GM18858 (cell line): ENCODE data around the gene TRMT1.

Experiments
- ATAC-seq: cut with Tn5 transposase; IDR thresholded peaks from one replicate; pipeline ENCODE4 v1.9.1; 2021; ENCODE audit not compliant: unreplicated experiment

The TRMT1 gene

DNA sequence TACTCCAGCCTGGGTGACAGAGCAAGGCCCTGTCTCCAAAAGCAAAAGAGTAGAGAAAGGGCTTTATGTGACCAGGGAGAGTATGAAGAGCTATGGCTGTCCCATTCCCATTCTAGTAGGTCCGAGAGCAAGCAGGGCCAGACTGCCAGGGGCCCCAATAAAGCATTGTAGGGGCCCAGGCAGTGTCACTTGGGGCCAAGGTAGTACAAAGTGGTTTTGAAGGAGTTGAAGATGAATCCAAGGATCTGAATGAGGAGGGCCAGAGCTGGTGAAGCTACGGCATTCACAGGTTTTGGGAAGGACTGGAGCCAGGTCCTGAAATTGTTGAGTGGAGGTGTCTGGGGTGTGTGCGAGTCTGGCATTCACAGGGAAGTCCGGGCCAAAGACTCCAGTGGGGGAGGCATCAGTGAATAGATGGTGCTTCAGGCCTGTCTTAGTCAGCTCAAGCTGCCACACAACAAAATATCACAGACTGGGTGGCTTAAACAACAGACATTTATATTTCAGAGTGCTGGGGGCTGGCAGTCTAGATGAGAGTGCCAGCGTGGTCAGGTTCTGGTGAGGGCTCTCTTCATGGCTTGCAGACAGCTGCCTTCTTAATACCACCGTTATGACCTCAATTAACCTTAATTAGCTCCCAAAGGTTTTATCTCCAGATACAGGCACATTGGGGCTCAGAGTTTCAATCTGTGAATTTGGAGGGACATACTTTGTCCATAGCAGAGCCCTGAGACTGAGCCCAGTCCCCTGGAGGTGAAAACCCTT lies 11.5 kb upstream of the TRMT1 start:
- ATAC-seq: no peak

DNA sequence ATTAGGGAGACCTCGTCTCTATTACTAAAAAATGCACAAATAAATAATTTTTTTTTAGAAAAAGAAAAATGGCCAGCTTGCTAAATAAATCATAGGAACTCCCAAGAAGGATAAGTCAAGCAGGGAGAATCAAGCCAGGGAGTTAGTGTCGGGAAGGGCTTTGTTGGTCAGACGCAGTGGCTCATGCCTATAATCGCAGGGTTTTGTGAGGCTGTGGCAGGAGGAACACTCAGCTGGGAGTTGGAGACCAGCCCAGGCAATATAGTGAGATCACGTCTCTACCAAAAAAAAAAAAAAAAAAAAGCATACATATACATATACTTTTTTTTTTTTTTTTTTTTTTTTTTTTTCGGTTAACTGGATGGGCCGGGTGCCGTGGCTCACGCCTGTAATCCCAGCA lies 10.5 kb upstream of the TRMT1 start:
- ATAC-seq: no peak

- ATAC-seq: no peak
Observed at GRCh38 chr19:13122980-13123957, 6.7 kb upstream of the TRMT1 start.

GRCh38 chr19:13122275-13122878 lies 5.8 kb upstream of the TRMT1 start:
- no peak for ATAC-seq

GRCh38 chr19:13121551-13122274 lies 5.2 kb upstream of the TRMT1 start:
- no peak for ATAC-seq

GRCh38 chr19:13120817-13121216 lies 4.3 kb upstream of the TRMT1 start:
- no peak for ATAC-seq

DNA sequence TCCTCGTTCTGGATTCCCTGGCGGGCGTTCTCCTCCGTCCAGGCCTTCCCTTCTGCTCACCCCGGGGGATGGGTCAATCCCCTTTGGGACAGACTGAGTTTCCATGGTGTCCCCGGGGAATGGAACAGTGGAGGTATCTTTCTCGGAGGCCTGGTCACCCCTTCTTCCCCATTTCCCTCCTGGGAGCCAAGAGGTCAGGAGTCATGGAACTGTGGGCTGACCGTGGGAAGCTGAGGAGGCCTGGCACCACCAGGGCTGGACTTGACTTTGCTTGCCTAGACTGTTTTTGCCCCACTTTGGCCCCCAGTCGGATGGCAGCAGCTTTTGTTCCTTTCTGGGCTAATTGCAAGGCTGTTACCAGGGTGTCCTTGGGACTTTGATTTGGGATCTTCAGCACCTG lies 3.5 kb upstream of the TRMT1 start:
- no peak for ATAC-seq

DNA sequence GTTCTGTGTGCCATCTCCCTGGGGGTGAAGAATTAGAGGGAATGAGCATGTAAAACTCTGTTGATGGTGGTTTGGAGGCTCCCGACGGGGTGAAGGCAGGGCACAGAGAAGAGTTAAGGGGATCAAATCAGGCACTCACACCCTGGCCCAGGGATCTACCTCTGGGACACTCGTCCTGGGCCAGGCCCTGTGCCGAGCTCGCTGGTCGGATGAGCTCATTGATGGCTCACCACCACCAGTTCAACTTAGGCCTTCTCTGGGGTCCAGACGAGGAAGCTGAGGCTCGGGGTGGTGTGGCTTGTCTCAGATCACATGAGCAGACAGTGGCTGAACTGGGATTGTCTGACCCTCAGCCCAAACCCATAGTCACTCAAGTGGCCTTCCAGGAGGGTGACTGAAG lies 3.1 kb upstream of the TRMT1 start:
- no peak for ATAC-seq

- ATAC-seq: no peak
Observed at GRCh38 chr19:13118424-13119193, 2.1 kb upstream of the TRMT1 start.

- no peak for ATAC-seq
Observed at GRCh38 chr19:13117772-13118423, 1.4 kb upstream of the TRMT1 start, which contains the start of gene NACC1. TSS of gene NACC1 (plus strand) at chr19:13118264. CDS start at chr19:13135208, 16,944 bp downstream.

GRCh38 chr19:13117176-13117771 lies 734 bp upstream of the TRMT1 start:
- no peak for ATAC-seq

- ATAC-seq: no peak
Observed at GRCh38 chr19:13115936-13116281, 631 bp downstream of the TRMT1 start.

DNA sequence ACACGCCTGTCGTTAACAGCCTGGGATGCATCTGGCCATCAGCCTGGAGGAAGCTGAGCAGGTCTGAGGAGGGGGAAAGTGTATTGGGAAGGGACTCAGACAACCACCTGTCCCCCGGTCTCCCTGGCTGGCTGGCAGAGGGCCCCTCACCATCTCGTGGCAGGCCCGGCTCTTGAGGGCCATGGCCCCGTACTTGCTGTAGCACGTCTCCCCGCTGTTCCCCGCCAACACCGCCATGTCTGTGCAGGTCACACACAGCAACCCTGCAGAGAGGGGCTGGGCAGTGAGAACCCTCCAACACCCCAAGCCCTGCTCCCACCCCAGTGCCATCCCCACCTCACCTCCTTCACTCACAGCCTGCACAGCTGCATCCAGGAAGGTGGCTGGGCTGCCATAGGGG lies 4.0 kb downstream of the TRMT1 start:
- ATAC-seq: no peak

GRCh38 chr19:13110099-13110610 lies 6.4 kb downstream of the TRMT1 start:
- no peak for ATAC-seq

- ATAC-seq: no peak
Observed at GRCh38 chr19:13109361-13110098, 7.0 kb downstream of the TRMT1 start.

GRCh38 chr19:13104848-13105711 lies 11.5 kb downstream of the TRMT1 start:
- ATAC-seq: no peak

GRCh38 chr19:13104360-13104847 lies 12.1 kb downstream of the TRMT1 start:
- no peak for ATAC-seq
